LNCaP clone FGC (cell line): ENCODE measurements around the gene PRDM15.

Experiments used
- DNase-seq: peaks from one replicate; pipeline ENCODE4 v3.0.0-alpha.2; 2011; ENCODE audit warnings: low read depth
- H3K4me3 ChIP-seq: 2 replicates; pipeline ENCODE4 v1.5.1; 2011; ENCODE audit warnings: mild to moderate bottlenecking, low read depth, low read length, control low read depth
- CTCF ChIP-seq: IDR thresholded peaks from 2 replicates; pipeline ENCODE4 v1.5.1; 2012; ENCODE audit warnings: mild to moderate bottlenecking; ENCODE audit not compliant: control insufficient read depth, insufficient read depth; ENCODE audit errors: extremely low read depth

PRDM15 gene

GRCh38 chr21:41908829-41909228 is 29.7 kb upstream of the PRDM15 start:
- TF ChIP-seq CTCF: no peak
- no peak for DNase-seq
- H3K4me3 ChIP-seq: no peak overlapping the region

GRCh38 chr21:41907496-41908258 is 28.5 kb upstream of the PRDM15 start:
- no peak for DNase-seq
- no peak for TF ChIP-seq CTCF
- H3K4me3 ChIP-seq: no peak overlapping the region

- TF ChIP-seq CTCF: no peak
- H3K4me3 ChIP-seq: no peak overlapping the region
- DNase-seq: no peak
Observed at GRCh38 chr21:41906770-41907169, 27.6 kb upstream of the PRDM15 start.

GRCh38 chr21:41903559-41904351 is 24.6 kb upstream of the PRDM15 start:
- no peak overlapping the region for H3K4me3 ChIP-seq
- no peak for TF ChIP-seq CTCF
- no peak for DNase-seq

- DNase-seq: no peak
- no peak overlapping the region for H3K4me3 ChIP-seq
- no peak for TF ChIP-seq CTCF
Observed at GRCh38 chr21:41902946-41903345, 23.8 kb upstream of the PRDM15 start.

GRCh38 chr21:41901782-41902181 is 22.6 kb upstream of the PRDM15 start:
- no peak for TF ChIP-seq CTCF
- no peak for DNase-seq
- no peak overlapping the region for H3K4me3 ChIP-seq
